ENCODE results near the gene GJD3. TPM values are rescaled to one million over a fixed set of nuclear protein-coding genes. Genes with fewer than 3 reads are reported as not detected.
"Not testable (repeated sequence)": the region's sequence is repeated elsewhere in the genome, so short reads cannot be mapped to it uniquely, and the experiment has no call there.

GJD3 gene
- total and polyA plus RNA-seq, 2 donors (not counting 3 experiments of a cell fraction or from before 2014, with no cell fraction given): 0.10 to 0.40 TPM

GRCh38 chr17:40373324-40373723 lies 8.8 kb upstream of the GJD3 start:
- intact Hi-C loops (cut with micrococcal nuclease) (no loop called here), dilution Hi-C loops (cut with MboI; ENCODE audit: extremely low pct_ligation_motif_present, low sequenced_read_pairs) (no loop called here)
- Histone ChIP-seq H3K36me3 (ENCODE audit: control insufficient read depth in 2 of 2, extremely low read depth in 1 of 2, insufficient read depth in 2 of 2, low read length in 2 of 2) (no peaks in the 10 kb centered on the region), H4K20me1 (replicated peaks; ENCODE audit: control insufficient read depth, extremely low read depth, insufficient read depth, low read length) (no peaks in the 10 kb centered on the region), H3K4me3 (replicated peaks in 1 of 3; ENCODE audit: insufficient read depth in 1 of 3, low read depth in 1 of 3, low read length in 3 of 3) (no peak overlapping the region), H2AFZ (ENCODE audit: low read depth, low read length) (no peak overlapping the region), H3K27me3 (ENCODE audit: control insufficient read depth in 2 of 2, insufficient read depth in 2 of 2, low read length in 2 of 2) (no peaks in the 10 kb centered on the region), H3K27ac (ENCODE audit: insufficient read depth, low read depth, low read length) (no peak overlapping the region), H3K9ac (replicated peaks; ENCODE audit: extremely low read depth, insufficient read depth, low read length) (no peak overlapping the region), H3K4me2 (ENCODE audit: insufficient read depth, low read length) (no peak overlapping the region), H3K79me2 (ENCODE audit: control insufficient read depth, insufficient read depth, low read length) (no peaks in the 10 kb centered on the region), H3K9me3 (replicated peaks; ENCODE audit: control insufficient read depth, insufficient read depth, low read length) (no peaks in the 10 kb centered on the region), H3K9me1 (replicated peaks; ENCODE audit: control insufficient read depth, extremely low read depth, insufficient read depth, low read length) (no peaks in the 10 kb centered on the region), H3K4me1 (ENCODE audit: control insufficient read depth, extremely low read depth, insufficient read depth, low read length) (no peaks in the 10 kb centered on the region)
- POLR2A ChIA-PET: no interaction called here
- FAIRE-seq: no peak
- CTCF ChIA-PET: interaction anchor here (1.0 kb wide), 1 partner anchor 160 kb away, joined by 3 read pairs; no protein-coding TSS in a partner anchor
- no TSS peak for BruUV-seq (replicated peaks)
- TF ChIP-seq CTCF (IDR thresholded peaks at IDR 0.05; ENCODE audit: extremely low read depth in 1 of 2, insufficient read depth in 1 of 2, low read depth in 1 of 2, low read length in 2 of 2) (no peak), MYC (IDR thresholded peaks at IDR 0.05; ENCODE audit: low read depth, low read length) (no peak)
- no peak for DNase-seq (ENCODE audit: low read depth, low spot score)

- H3K4me1 ChIP-seq (ENCODE audit: control insufficient read depth, extremely low read depth, insufficient read depth, low read length); H3K4me3 ChIP-seq (replicated peaks in 1 of 3; ENCODE audit: insufficient read depth in 1 of 3, low read depth in 1 of 3, low read length in 3 of 3); CTCF ChIA-PET; BruUV-seq (replicated peaks); H3K9ac ChIP-seq (replicated peaks; ENCODE audit: extremely low read depth, insufficient read depth, low read length); H3K9me3 ChIP-seq (replicated peaks; ENCODE audit: control insufficient read depth, insufficient read depth, low read length); dilution Hi-C loops (cut with MboI; ENCODE audit: extremely low pct_ligation_motif_present, low sequenced_read_pairs); intact Hi-C loops (cut with micrococcal nuclease); H3K79me2 ChIP-seq (ENCODE audit: control insufficient read depth, insufficient read depth, low read length); H3K4me2 ChIP-seq (ENCODE audit: insufficient read depth, low read length); H3K27ac ChIP-seq (ENCODE audit: insufficient read depth, low read depth, low read length); H3K27me3 ChIP-seq (ENCODE audit: control insufficient read depth in 2 of 2, insufficient read depth in 2 of 2, low read length in 2 of 2); H3K36me3 ChIP-seq (ENCODE audit: control insufficient read depth in 2 of 2, extremely low read depth in 1 of 2, insufficient read depth in 2 of 2, low read length in 2 of 2); DNase-seq (ENCODE audit: low read depth, low spot score); H4K20me1 ChIP-seq (replicated peaks; ENCODE audit: control insufficient read depth, extremely low read depth, insufficient read depth, low read length); H3K9me1 ChIP-seq (replicated peaks; ENCODE audit: control insufficient read depth, extremely low read depth, insufficient read depth, low read length); FAIRE-seq; H2AFZ ChIP-seq (ENCODE audit: low read depth, low read length): not testable (repeated sequence)
- POLR2A ChIA-PET: interaction anchor here (0.5 kb wide), 1 partner anchor 10 kb away, joined by 3 read pairs; no protein-coding TSS in a partner anchor
Measured at GRCh38 chr17:40372644-40373043, 8.1 kb upstream of the GJD3 start.

All from endothelial cell of umbilical vein (primary cell).